Muscle layer of colon (tissue), 2 donors: ENCODE results near the gene JSRP1.
"Not testable (repeated sequence)": the region's sequence is repeated elsewhere in the genome, so short reads cannot be mapped to it uniquely, and the experiment has no call there.

Source experiments
- H3K27ac ChIP-seq: one replicate; pipeline ENCODE4 v1.7.0; 2013; ENCODE audit warnings: low read depth, mild to moderate bottlenecking, low read length, moderate library complexity
- H3K27me3 ChIP-seq, 2 donors: one replicate each; pipeline ENCODE4 v1.7.0; 2013; ENCODE audit warnings: low read length in 2 of 2, mild to moderate bottlenecking in 2 of 2; ENCODE audit not compliant: insufficient read depth in 2 of 2, control insufficient read depth in 1 of 2
- H3K36me3 ChIP-seq: one replicate; pipeline ENCODE4 v1.7.0; 2013; ENCODE audit warnings: mild to moderate bottlenecking, low read length; ENCODE audit not compliant: insufficient read depth
- H3K4me1 ChIP-seq: one replicate; pipeline ENCODE4 v1.7.0; 2013; ENCODE audit warnings: mild to moderate bottlenecking, low read length; ENCODE audit not compliant: insufficient read depth
- H3K4me3 ChIP-seq, 2 donors: one replicate each; pipeline ENCODE4 v1.7.0; 2013; ENCODE audit warnings: low read length in 2 of 2, low read depth in 1 of 2, mild to moderate bottlenecking in 1 of 2, moderate library complexity in 1 of 2
- H3K9ac ChIP-seq: one replicate; pipeline ENCODE4 v1.7.0; 2013; ENCODE audit warnings: low read length
- H3K9me3 ChIP-seq: one replicate; pipeline ENCODE4 v1.7.0; 2013; ENCODE audit warnings: mild to moderate bottlenecking, low read length
- donor health status: abdominal sarcoma.
- donor health status: Adenocarcinoma of cecum.

JSRP1 gene

DNA sequence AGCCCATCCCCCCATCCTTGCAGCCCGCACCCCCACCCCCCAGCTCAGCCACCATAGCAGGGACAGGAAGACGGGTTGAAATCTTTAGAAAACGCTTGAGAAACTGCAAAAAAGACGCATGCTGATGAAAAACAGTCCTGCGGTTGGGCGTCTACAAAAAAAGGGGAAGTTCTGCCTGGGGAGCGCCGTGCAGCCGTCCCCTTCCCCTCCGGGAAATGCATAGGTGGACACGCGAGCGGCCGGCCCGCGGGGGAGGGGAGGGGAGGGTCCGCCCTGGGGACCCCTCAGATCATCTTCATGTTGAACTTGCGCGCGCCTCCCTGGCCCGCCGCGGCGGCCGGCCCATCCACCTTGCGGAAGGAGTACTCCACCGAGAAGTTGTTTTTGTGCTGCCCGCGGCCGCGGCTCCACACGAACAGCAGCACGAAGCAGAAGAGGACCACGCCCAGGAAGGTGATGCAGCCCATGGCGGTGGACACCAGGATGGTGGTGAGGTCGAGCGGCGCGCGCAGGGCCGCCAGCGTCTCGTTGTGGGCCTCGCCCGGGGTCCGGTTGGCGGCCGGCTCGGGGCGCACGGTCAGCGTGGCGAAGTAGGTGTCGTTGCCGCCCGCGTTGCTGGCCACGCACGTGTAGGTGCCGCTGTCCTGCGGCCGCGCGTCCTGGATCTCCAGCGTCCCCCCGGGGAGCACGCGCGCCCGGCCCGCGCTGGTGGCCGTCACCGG is 33.7 kb upstream of the JSRP1 start:
- H3K36me3 ChIP-seq: no peaks in the 10 kb centered on the region
- no peak overlapping the region for H3K4me3 ChIP-seq
- no peak overlapping the region for H3K27ac ChIP-seq
- no peak overlapping the region for H3K9ac ChIP-seq
- H3K9me3 ChIP-seq: no peaks in the 10 kb centered on the region
- H3K27me3 ChIP-seq: peaks cover 0 to 34% of the 10 kb centered on the region in 2 donors
- peaks cover 23% of the 10 kb centered on the region for H3K4me1 ChIP-seq

DNA sequence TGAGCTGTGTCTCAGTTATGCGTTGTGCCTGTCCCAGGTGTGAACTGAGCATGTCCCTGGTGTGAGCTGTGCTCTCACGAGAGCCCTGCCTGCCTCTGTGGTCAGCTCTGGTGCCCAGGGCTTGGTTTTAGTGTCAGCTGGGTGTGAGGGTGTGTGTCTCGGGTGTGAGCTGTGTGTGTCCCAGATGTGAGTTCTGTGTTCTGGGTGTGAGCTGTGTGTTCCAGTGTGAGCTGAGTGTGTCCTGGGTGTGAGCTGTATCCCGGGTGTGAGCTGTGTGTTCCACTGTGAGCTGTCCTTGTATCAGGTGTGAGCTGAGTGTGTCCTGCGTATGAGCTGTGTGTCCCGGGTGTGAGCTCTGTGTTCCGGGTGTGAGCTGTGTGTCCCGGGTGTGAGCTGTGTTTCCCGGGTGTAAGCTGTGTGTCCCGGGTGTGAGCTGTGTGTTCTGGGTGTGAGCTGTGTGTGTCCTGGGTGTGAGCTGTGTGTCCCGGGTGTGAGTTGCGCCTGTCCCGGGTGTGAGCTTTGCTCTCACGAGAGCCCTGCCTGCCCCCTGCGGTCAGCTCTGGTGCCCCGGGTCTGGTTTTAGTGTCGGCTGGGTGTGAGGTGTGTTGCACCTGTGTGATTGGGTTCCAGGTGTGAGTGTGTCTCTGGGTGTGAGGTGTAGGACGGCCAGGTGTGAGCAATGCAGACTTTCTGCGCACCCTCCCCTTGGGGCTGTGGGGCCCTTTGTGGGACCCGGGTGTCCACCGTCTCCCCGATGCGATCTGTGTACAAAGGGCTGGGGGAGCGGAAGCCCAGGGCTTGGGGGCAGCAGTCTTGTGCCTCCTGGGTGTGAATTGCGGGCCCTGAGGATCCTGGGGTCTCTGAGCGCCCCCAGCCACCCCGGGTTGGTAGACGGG is 32.8 kb upstream of the JSRP1 start:
- Histone ChIP-seq H3K9me3 (no peaks in the 10 kb centered on the region), H3K27me3 (peaks cover 0 to 34% of the 10 kb centered on the region in 2 donors), H3K4me3 (no peak overlapping the region), H3K4me1 (peaks cover 18% of the 10 kb centered on the region), H3K9ac (no peak overlapping the region), H3K27ac (no peak overlapping the region), H3K36me3 (no peaks in the 10 kb centered on the region)

DNA sequence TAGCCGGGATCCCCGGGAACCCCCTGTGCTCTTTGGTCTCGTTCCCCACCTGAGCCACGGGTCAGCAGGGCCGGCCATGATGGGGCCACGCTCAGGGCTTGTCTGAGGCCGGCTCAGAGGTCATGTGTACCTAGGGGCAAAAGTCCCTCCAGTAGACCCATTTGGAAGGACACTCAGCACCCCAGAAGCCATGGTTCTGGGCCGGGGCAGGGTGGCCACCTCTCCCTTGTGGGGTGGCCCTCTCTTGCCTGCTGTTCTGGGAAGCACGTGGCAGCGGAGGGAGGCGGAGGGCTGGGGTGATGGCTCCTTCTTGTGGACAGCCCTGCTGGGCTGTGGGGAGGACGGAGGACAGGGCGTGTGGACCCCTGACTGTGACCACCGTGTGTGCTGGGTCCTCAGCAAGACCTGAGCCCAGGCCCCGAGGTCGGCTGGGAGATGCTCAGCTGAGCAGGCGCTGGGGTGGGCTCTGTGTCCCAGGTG is 32.2 kb upstream of the JSRP1 start:
- Histone ChIP-seq H3K27me3 (peaks cover 0 to 34% of the 10 kb centered on the region in 2 donors), H3K27ac (no peak overlapping the region), H3K36me3 (no peaks in the 10 kb centered on the region), H3K9me3 (no peaks in the 10 kb centered on the region), H3K4me1 (peaks cover 15% of the 10 kb centered on the region), H3K9ac (no peak overlapping the region), H3K4me3 (no peak overlapping the region)

DNA sequence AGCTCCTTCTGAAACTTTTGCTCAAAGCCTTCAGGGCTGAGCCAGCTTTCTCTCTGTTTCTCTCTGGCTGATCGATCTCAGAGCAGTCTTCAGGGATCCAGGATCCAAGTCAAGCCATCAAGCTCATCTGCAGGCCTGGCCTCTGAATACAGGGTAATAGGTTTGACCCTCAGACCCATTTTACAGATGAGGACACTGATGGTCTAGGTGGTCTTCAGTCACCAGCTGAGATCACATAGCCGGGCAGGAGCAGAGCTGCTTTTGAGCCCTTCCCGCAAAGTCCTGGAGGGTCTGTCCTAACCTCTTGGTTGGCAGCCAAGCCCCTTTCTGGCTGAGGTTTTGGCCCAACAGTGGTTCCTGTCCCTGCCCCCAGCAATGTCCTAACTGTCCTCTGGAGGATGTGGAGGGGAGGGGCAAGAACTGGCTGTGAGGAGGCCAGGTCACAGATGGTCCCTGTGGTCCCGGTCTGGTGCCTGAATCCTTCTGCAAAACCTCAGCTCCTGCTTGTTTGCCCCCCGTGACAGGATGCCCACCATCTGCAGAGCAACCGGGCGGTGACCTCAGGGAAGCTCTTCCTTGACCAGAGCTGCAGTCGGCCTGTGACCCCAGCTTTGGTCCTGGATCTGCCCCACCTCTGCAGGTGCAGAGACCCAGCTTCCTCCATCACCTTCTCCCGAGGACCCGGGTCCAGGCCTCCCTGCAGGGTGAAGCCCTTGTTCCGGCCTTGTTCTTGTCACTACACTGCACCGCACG is 31.5 kb upstream of the JSRP1 start:
- Histone ChIP-seq H3K9ac (no peak overlapping the region), H3K36me3 (no peaks in the 10 kb centered on the region), H3K4me3 (no peak overlapping the region), H3K27ac (no peak overlapping the region), H3K27me3 (peaks cover 0 to 34% of the 10 kb centered on the region in 2 donors), H3K4me1 (peaks cover 15% of the 10 kb centered on the region), H3K9me3 (no peaks in the 10 kb centered on the region)

DNA sequence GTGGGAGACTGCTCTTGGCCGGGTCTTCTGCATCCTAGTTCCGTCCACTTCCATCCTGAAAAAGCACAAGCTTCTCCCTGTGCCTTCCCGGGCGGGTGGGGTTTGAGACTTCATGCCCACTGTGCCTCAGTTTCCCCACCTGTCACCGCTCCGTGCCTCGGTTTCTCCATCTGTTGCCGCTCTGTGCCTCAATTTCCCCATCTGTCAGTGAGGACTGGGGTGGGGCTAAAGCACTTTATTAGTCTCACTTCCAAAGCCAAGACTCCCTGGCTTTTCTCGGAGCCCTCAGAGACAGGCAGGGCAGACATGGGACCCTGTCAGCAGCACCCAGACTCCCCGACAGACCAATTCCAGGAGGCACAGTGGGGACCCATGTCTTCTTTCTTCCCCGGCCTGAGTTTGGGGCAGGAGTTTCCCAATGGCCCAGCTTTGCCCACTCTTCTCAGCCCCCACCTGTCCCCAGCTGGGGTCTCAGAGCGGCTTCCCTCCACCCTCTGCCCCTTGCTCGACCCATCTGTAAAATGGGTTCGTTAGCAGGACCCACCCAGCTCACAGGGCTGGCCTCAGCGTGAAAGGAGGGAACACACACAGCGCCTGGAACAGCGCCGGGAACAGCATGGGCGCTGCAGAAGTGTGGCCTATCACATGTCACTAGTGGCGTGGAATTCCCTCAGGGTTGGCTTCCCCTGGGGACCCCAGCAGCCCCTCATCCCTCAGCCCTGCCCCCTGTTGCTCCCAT is 30.4 kb upstream of the JSRP1 start:
- Histone ChIP-seq H3K9ac (no peak overlapping the region), H3K9me3 (no peaks in the 10 kb centered on the region), H3K4me1 (peaks cover 15% of the 10 kb centered on the region), H3K36me3 (no peaks in the 10 kb centered on the region), H3K27ac (no peak overlapping the region), H3K27me3 (peaks cover 0 to 32% of the 10 kb centered on the region in 2 donors), H3K4me3 (no peak overlapping the region)

DNA sequence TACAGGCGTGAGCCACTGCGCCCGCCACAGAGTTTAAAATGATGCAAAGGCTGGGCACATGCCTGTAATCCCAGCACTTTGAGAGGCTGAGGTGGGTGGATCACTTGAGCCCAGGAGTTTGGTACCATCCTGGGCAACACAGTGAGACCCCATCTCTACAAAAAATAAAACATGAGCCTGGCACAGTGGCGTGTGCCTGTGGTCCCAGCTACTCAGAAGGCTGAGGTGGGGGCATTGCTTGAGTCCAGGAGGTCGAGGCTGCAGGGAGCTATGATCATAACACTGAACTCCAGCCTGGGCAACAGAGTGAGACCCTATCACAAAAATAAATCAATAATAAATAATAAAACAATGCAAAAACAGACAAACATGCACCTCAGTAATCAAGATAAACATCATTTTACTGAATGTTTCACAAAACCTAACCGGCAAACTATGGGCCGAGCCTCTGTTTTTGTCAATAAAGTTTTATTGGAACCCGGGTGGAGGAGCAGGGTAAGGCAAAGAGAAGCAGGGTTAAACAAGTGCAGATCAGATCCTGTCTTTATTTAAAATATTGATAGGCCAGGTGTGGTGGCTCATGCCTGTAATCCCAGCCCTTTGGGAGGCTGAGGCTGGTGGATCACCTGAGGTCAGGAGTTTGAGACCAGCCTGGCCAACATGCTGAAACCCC is 27.8 kb upstream of the JSRP1 start:
- Histone ChIP-seq H3K9me3 (no peaks in the 10 kb centered on the region), H3K36me3 (no peaks in the 10 kb centered on the region), H3K4me3 (no peak overlapping the region), H3K27me3 (peaks cover 0 to 6% of the 10 kb centered on the region in 2 donors), H3K9ac (no peak overlapping the region), H3K27ac (no peak overlapping the region), H3K4me1 (no peaks in the 10 kb centered on the region)

DNA sequence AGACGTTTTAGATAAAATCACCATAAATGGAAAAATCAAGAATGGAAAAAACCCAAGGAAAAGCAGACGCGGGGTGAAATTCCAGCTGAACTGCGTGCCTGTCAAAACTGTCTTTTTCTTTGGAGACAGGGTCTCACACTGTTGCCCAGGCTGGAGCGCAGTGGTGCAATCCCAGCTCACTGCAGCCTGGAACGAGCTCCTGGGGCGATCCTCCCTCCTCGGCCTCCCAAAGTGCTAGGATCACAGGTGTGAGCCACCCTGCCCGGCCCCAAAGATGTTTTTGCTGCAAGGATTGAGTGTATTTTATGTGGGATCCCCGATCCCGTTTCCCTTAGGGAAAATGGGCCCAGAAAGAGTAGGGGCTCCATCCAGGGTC is 26.6 kb upstream of the JSRP1 start:
- no peak overlapping the region for H3K4me3 ChIP-seq
- no peaks in the 10 kb centered on the region for H3K9me3 ChIP-seq
- H3K36me3 ChIP-seq: no peaks in the 10 kb centered on the region
- H3K9ac ChIP-seq: no peak overlapping the region
- no peak overlapping the region for H3K27ac ChIP-seq
- H3K27me3 ChIP-seq: peaks cover 0 to 6% of the 10 kb centered on the region in 2 donors
- H3K4me1 ChIP-seq: no peaks in the 10 kb centered on the region

DNA sequence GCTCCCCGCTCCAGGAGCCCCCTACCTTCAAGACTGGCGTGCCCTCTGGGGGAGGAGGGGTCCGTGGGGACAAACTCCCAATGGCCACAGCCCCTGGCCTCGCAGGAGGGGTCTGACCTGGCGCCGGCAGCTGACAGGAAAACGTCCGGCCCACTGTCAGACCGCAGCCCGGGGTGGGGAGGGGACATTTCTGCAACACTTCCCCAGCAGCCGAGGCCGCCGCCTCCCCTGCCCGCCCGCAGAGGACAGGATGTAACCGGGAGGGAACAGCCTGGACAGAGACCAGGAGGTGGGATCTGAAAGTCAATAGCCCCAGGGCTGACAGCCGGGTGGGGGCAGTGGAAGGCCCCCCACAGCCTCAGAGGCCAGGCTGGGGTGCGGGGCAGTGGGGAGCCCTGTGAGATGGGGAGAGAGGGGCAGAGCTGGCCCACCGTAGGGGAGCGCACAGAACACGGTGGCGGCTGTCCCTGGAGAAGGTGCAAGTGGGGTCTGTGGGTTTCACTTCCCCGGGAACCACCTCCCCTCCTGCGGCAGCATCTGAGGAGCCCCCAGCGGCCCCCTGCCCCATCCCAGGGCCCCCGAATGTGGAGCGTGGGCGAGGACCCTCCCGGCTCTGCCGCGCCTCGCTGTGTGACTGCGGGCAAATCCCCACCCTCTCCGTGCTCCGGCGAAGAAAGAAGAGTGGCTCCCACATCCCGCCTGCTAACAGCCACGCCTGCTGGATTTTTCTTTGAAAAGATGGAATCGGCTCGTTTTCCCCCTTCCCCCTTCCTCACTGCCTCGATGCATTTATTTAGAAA is 26.0 kb upstream of the JSRP1 start, which contains the start of gene PEAK3:
TSS of gene PEAK3 (minus strand) at position 114 of the 800 bp plus-strand sequence. CDS start 1,244 bp downstream, outside the sequence.
- Histone ChIP-seq H3K4me1 (no peaks in the 10 kb centered on the region), H3K9ac (no peak within 1 kb of the TSS), H3K4me3 (no peak within 1 kb of the TSS), H3K27me3 (peaks cover 0 to 6% of the 10 kb centered on the region in 2 donors), H3K27ac (peak within 1 kb of the TSS; percentile 34), H3K9me3 (no peaks in the 10 kb centered on the region), H3K36me3 (no peaks in the 10 kb centered on the region)

DNA sequence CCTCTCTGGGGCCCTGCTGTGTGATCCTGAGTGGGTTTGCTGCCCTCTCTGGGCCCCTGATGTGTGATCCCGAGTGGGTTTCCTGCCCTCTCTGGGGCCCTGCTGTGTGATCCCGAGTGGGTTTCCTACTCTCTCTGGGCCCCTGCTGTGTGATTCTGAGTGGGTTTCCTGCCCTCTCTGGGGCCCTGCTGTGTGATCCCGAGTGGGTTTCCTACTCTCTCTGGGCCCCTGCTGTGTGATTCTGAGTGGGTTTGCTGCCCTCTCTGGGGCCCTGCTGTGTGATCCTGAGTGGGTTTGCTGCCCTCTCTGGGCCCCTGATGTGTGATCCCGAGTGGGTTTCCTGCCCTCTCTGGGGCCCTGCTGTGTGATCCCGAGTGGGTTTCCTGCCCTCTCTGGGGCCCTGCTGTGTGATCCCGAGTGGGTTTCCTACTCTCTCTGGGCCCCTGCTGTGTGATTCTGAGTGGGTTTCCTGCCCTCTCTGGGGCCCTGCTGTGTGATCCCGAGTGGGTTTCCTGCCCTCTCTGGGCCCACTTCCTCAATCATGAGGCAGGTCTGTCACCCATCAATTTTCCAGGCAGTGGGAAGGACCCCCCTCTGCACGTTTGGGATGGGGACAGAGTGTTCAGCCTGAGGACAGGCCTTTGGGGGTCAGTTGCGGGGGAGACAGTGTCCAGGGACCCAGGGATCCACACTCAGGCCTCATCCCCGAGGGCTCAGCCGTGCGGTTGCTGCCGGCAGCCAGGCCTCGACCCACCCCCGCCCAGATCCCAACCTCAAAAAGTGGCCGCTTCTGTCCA is 25.2 kb upstream of the JSRP1 start:
- not testable (repeated sequence) for H3K36me3 ChIP-seq, H3K27me3 ChIP-seq, H3K9me3 ChIP-seq, H3K4me1 ChIP-seq, H3K4me3 ChIP-seq, H3K9ac ChIP-seq
- H3K27ac ChIP-seq: peak overlapping the region; percentile 34
